ENCODE results near the gene TFF3.

The TFF3 gene

DNA sequence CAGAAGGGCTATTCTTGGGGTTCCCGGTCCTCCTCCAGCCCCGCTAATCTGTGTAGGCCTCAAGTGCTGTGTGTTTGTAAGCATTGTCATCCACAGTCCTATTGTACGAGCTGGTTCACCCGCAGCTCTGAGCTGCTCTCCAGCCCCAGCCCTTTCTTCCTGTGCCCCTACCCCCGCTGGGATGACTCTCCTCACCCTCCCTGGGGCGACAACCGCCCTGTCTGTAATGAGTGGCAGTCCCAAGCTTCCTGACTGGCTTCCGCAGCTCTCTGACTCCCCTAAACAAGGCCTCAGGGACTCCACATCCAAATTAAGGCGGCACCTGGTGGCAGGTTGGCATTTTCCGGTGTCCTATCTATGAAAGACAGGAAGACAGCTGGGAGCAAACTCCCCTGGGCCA, 45.8 kb downstream of the TFF3 start:
- DNase-seq (ENCODE audit: low read depth): no peak
- no peak overlapping the region for H3K4me3 ChIP-seq (replicated peaks; ENCODE audit: low read depth, low read length)
- TF ChIP-seq, protein P1, sequence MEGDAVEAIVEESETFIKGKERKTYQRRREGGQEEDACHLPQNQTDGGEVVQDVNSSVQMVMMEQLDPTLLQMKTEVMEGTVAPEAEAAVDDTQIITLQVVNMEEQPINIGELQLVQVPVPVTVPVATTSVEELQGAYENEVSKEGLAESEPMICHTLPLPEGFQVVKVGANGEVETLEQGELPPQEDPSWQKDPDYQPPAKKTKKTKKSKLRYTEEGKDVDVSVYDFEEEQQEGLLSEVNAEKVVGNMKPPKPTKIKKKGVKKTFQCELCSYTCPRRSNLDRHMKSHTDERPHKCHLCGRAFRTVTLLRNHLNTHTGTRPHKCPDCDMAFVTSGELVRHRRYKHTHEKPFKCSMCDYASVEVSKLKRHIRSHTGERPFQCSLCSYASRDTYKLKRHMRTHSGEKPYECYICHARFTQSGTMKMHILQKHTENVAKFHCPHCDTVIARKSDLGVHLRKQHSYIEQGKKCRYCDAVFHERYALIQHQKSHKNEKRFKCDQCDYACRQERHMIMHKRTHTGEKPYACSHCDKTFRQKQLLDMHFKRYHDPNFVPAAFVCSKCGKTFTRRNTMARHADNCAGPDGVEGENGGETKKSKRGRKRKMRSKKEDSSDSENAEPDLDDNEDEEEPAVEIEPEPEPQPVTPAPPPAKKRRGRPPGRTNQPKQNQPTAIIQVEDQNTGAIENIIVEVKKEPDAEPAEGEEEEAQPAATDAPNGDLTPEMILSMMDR (IDR thresholded peaks at IDR 0.05; ENCODE audit: low read length, missing control alignments): no peak

GRCh38 chr21:42266971-42267556, 48.1 kb downstream of the TFF3 start:
- TF ChIP-seq, protein P1 (IDR thresholded peaks at IDR 0.05; ENCODE audit: low read length, missing control alignments): no peak

DNA sequence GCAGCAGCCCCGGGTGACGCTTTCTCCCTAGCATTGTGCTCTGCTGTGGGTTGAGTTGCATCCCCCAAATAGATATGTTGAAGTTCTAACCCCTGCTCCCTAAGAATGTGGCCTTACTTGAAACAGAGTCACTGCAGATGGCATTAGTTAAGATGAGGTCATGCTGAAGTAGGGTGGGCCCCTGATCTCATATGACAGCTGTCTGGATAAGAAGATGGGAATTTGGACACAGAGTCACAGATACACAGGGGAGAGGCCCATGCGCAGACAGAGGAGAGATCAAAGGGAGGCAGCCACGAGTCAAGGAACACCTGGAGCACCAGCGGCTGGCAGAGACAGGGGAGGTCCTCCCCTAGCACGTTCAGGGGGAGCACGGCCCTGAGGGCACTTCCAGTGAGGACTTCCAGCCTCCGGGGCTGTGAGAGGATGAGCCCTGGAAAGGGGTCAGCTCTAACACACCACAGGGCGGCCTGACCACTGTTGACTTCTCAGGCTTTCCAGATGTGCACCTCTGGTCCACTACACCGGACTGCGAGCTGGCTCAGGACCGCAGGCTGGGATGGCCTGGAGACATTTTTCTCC, 49.9 kb downstream of the TFF3 start:
- DNase-seq (ENCODE audit: low read depth): no peak
- TF ChIP-seq, protein P1 (IDR thresholded peaks at IDR 0.05; ENCODE audit: low read length, missing control alignments): no peak

More at GRCh38 chr21:42266971-42267556, 48.1 kb downstream of the TFF3 start:
- H3K4me3 ChIP-seq (replicated peaks; ENCODE audit: low read depth, low read length): no peak overlapping the region
- no peak for DNase-seq (ENCODE audit: low read depth)

DNA sequence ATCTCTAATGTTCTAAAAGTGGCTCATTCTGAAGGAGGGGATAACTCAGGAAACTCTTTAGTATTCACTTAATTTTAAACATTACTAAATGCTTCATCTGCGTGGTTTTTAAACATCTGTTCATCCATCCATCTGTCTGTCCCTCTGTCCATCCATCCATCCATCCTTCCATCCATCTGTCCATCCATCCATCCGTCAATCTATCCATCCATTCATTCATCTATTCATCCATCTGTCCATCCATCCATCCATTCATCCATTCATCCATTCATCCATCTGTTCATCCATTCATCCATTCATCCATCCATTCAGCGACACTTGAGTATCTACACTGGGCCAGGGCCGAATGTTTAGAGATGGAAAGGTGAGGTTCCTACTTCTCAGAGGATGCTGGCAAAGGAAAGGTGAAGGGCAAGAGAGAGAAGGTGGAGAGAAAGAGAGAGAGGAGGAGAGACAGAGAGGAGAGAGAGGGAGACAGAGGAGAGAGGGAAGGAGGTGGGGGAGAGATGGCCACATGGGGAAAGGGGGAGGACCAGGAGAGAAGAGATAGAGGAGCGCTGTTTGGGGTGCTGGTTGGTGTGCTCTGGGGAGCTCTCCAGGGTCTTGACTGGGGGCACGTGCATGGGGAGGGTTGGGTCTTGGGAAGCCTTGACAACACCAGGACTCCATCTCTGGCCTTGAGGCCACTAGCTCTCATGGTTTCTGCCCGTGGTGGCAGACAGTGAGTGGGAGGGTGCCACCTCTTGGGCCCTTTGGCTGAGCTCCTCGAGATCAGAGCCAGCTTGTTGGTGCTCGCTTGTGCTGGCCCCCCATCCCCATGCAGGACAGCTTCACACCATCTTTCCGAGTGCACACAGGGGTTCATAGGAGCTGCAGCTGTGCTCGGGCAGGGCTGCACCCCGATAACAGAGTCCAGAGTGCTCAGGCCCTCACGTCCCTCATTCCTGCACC, 50.7 kb downstream of the TFF3 start:
- DNase-seq (ENCODE audit: low read depth): no peak
- TF ChIP-seq, protein P1 (IDR thresholded peaks at IDR 0.05; ENCODE audit: low read length, missing control alignments): no peak
- no peak overlapping the region for H3K4me3 ChIP-seq (replicated peaks; ENCODE audit: low read depth, low read length)

More for the DNA sequence above, 49.9 kb downstream of the TFF3 start:
- H3K4me3 ChIP-seq (replicated peaks; ENCODE audit: low read depth, low read length): no peak overlapping the region

GRCh38 chr21:42263591-42264131, 51.5 kb downstream of the TFF3 start:
- TF ChIP-seq, protein P1 (IDR thresholded peaks at IDR 0.05; ENCODE audit: low read length, missing control alignments): no peak
- no peak overlapping the region for H3K4me3 ChIP-seq (replicated peaks; ENCODE audit: low read depth, low read length)
- peak; percentile 85 for DNase-seq (ENCODE audit: low read depth)

- DNase-seq (ENCODE audit: low read depth): peak; percentile 59
- H3K4me3 ChIP-seq (replicated peaks; ENCODE audit: low read depth, low read length): no peak overlapping the region
- TF ChIP-seq, protein P1 (IDR thresholded peaks at IDR 0.05; ENCODE audit: low read length, missing control alignments): no peak
Observed at GRCh38 chr21:42262831-42263231, 52.4 kb downstream of the TFF3 start.
